ENCODE data around the gene ANK3. TPM values are rescaled to one million over a fixed set of nuclear protein-coding genes. Genes with fewer than 3 reads are reported as not detected.

ANK3 gene
- total RNA-seq, 2 donors from 2014 or later, result 55.4 to 126 TPM

- Histone ChIP-seq H3K9me3 (no peaks in the 10 kb centered on the region), H3K4me1 (ENCODE audit: control insufficient read depth in 1 of 2, low read depth in 2 of 2) (peaks cover 3 to 12% of the 10 kb centered on the region in 2 donors), H3K4me3 (no peak overlapping the region), H3K36me3 (no peaks in the 10 kb centered on the region), H3K27ac (peak overlapping the region; percentile 43 to 74), H3K27me3 (replicated peaks; ENCODE audit: insufficient read depth) (no peaks in the 10 kb centered on the region)
- TF ChIP-seq CTCF (IDR thresholded peaks at IDR 0.05), result no peak
- DNase-seq (ENCODE audit: low spot score), result no peak
- peak; percentile 85 for ATAC-seq (ENCODE audit: insufficient number of reproducible peaks, low FRiP score, low read depth)
These were observed 266.5 kb downstream of the ANK3 start for GRCh38 chr10:60123172-60123571.

DNA sequence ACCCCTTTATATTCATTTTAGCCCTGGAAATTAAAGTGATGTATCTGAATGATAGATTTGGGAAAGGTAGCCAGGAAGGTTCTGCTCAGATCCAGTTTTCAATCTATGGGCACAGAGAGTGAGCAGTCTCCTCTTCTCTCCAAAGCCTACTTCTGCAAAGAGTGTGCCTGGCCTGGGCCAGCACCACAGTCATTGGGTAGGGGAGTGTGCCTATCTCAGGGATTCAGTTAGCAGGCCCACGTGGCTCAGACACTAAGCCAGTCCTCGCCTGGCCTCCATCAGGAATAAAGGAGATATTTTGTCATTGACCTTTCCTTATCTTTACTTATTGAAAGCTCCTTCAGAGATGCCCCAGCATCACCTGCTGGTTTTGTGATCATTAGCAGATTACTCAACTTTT lies 267.5 kb downstream of the ANK3 start:
- Histone ChIP-seq H3K4me3 (no peak overlapping the region), H3K4me1 (ENCODE audit: control insufficient read depth in 1 of 2, low read depth in 2 of 2) (peaks cover 3 to 12% of the 10 kb centered on the region in 2 donors), H3K27me3 (replicated peaks; ENCODE audit: insufficient read depth) (no peaks in the 10 kb centered on the region), H3K36me3 (no peaks in the 10 kb centered on the region), H3K9me3 (no peaks in the 10 kb centered on the region), H3K27ac (peak overlapping the region in 1 of 2 donors; percentile 74)
- ATAC-seq (ENCODE audit: insufficient number of reproducible peaks, low FRiP score, low read depth), result no peak
- TF ChIP-seq CTCF (IDR thresholded peaks at IDR 0.05), result no peak
- DNase-seq (ENCODE audit: low spot score), result no peak

DNA sequence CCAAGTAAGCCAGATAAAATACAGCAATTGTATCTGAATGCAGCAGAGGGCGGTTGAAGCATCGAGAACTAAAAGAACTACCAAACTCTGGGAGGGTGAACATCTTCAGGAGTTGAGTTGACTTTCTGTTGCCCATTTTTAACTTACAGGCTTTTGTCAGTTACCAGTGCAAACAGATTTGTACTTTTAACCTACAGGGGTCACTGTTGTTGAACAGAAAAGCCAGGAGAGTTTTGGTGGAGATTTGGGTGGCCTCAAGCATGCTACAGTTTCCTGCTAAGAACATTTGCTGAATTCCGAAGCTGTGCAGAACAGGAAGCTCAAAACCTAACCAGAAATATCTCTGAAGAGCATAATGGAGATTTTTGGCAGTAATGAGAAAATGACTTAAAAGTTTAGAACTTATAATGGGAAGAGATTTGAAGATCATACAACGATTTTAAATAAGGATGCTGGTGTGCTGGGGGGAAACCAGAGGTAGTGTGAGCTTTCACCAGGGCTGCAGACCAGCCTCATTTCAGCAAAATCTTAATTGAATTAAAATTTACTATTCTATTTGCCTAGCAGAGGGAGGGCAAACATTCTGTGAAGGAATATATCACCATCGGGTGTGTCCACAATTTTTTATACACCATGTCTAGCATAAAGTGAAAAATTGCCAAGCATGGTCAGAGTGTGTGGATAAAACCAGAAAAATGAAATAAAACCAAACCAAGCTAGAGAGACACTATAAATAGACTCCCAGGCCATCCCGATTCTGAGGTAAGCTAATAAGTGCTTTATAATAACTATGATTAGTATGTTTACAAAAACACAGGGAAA lies 274.7 kb downstream of the ANK3 start:
- DNase-seq (ENCODE audit: low spot score), result no peak
- peak; percentile 57 for TF ChIP-seq CTCF (IDR thresholded peaks at IDR 0.05)

GRCh38 chr10:60110739-60111138 lies 278.9 kb downstream of the ANK3 start:
- H3K9me3 ChIP-seq, result no peaks in the 10 kb centered on the region
- H3K27ac ChIP-seq, result no peak overlapping the region
- peaks cover 7 to 14% of the 10 kb centered on the region in 2 donors for H3K4me1 ChIP-seq (ENCODE audit: control insufficient read depth in 1 of 2, low read depth in 2 of 2)
- no peaks in the 10 kb centered on the region for H3K27me3 ChIP-seq (replicated peaks; ENCODE audit: insufficient read depth)
- ATAC-seq (ENCODE audit: insufficient number of reproducible peaks, low FRiP score, low read depth), result no peak
- no peak overlapping the region for H3K4me3 ChIP-seq
- no peak for DNase-seq (ENCODE audit: low spot score)
- H3K36me3 ChIP-seq, result no peaks in the 10 kb centered on the region
- no peak for TF ChIP-seq CTCF (IDR thresholded peaks at IDR 0.05)

More for the DNA sequence above, 274.7 kb downstream of the ANK3 start:
- Histone ChIP-seq H3K36me3 (no peaks in the 10 kb centered on the region), H3K4me3 (no peak overlapping the region), H3K4me1 (ENCODE audit: control insufficient read depth in 1 of 2, low read depth in 2 of 2) (peaks cover 4 to 6% of the 10 kb centered on the region in 2 donors), H3K27ac (peak overlapping the region in 1 of 2 donors; percentile 7), H3K9me3 (no peaks in the 10 kb centered on the region), H3K27me3 (replicated peaks; ENCODE audit: insufficient read depth) (no peaks in the 10 kb centered on the region)
- peak; percentile 76 for ATAC-seq (ENCODE audit: insufficient number of reproducible peaks, low FRiP score, low read depth)

GRCh38 chr10:60107308-60107976 lies 282.2 kb downstream of the ANK3 start:
- Histone ChIP-seq H3K4me1 (ENCODE audit: control insufficient read depth in 1 of 2, low read depth in 2 of 2) (peaks cover 13 to 23% of the 10 kb centered on the region in 2 donors), H3K9me3 (no peaks in the 10 kb centered on the region), H3K27me3 (replicated peaks; ENCODE audit: insufficient read depth) (no peaks in the 10 kb centered on the region), H3K27ac (no peak overlapping the region), H3K4me3 (no peak overlapping the region), H3K36me3 (no peaks in the 10 kb centered on the region)
- TF ChIP-seq CTCF (IDR thresholded peaks at IDR 0.05), result no peak
- ATAC-seq (ENCODE audit: insufficient number of reproducible peaks, low FRiP score, low read depth), result no peak
- no peak for DNase-seq (ENCODE audit: low spot score)

All from thoracic aorta (tissue), 2 donors.